ENCODE data around the gene BOLA3.

BOLA3 gene

DNA sequence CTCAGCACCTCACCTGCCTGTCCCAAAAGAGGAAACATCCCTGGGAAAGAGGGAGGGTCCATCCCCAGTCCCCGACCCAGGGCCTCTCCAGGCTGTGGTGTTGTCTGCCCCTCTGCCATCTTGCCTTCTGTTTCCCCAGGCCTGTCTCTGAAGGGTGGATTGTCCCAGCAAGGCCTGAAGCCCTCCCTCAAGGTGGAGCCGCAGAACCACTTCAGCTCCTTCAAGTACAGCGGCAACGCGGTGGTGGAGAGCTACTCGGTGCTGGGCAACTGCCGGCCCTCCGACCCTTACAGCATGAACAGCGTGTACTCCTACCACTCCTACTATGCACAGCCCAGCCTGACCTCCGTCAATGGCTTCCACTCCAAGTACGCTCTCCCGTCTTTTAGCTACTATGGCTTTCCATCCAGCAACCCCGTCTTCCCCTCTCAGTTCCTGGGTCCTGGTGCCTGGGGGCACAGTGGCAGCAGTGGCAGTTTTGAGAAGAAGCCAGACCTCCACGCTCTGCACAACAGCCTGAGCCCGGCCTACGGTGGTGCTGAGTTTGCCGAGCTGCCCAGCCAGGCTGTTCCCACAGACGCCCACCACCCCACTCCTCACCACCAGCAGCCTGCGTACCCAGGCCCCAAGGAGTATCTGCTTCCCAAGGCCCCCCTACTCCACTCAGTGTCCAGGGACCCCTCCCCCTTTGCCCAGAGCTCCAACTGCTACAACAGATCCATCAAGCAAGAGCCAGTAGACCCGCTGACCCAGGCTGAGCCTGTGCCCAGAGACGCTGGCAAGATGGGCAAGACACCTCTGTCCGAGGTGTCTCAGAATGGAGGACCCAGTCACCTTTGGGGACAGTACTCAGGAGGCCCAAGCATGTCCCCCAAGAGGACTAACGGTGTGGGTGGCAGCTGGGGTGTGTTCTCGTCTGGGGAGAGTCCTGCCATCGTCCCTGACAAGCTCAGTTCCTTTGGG lies 47.2 kb downstream of the BOLA3 start:
- no peaks in the 10 kb centered on the region for H3K36me3 ChIP-seq (ENCODE audit: control insufficient read depth, insufficient read depth, low read length)
- no peak overlapping the region for H3K27ac ChIP-seq (ENCODE audit: low read depth, low read length)
- H3K23ac ChIP-seq (ENCODE audit: low read length) = no peak overlapping the region
- no peak overlapping the region for H2BK15ac ChIP-seq (replicated peaks; ENCODE audit: low read depth)
- no peak overlapping the region for H4K8ac ChIP-seq (ENCODE audit: low read depth, low read length)
- no peak overlapping the region for H2AK5ac ChIP-seq (ENCODE audit: low read length)
- H3K18ac ChIP-seq (ENCODE audit: low read length) = no peak overlapping the region
- no peak overlapping the region for H3K4me3 ChIP-seq (ENCODE audit: low read length)
- no peaks in the 10 kb centered on the region for H3K79me1 ChIP-seq (ENCODE audit: low read length)
- H3K79me2 ChIP-seq (ENCODE audit: control insufficient read depth, insufficient read depth, low read length) = no peaks in the 10 kb centered on the region
- no peak overlapping the region for H3K9ac ChIP-seq (ENCODE audit: low read length)
- H2BK5ac ChIP-seq (ENCODE audit: low read length) = no peak overlapping the region
- DNase-seq = no peak
- H3K56ac ChIP-seq (ENCODE audit: low read length) = no peak overlapping the region
- whole genome bisulfite sequencing (ENCODE audit: extremely low coverage, insufficient coverage, low lambda C conversion rate) = no CpG with 5 or more reads among the region's 25 CpGs
- H2BK120ac ChIP-seq (ENCODE audit: low read depth, low read length) = no peak overlapping the region
- H3K27me3 ChIP-seq (ENCODE audit: insufficient read depth, low read length, poor library complexity) = no peaks in the 10 kb centered on the region
- H3K4ac ChIP-seq (ENCODE audit: low read depth, low read length) = no peak overlapping the region
- no peak overlapping the region for H4K5ac ChIP-seq (ENCODE audit: low read length)
- H3K4me2 ChIP-seq (ENCODE audit: low read length) = no peak overlapping the region
- no peaks in the 10 kb centered on the region for H3K4me1 ChIP-seq (ENCODE audit: control insufficient read depth, low read depth, low read length)

GRCh38 chr2:74099835-74100234 lies 47.9 kb downstream of the BOLA3 start:
- Histone ChIP-seq H3K4me1 (ENCODE audit: control insufficient read depth, low read depth, low read length) (no peaks in the 10 kb centered on the region), H2BK15ac (replicated peaks; ENCODE audit: low read depth) (no peak overlapping the region), H4K8ac (ENCODE audit: low read depth, low read length) (no peak overlapping the region), H2BK5ac (ENCODE audit: low read length) (no peak overlapping the region), H3K18ac (ENCODE audit: low read length) (no peak overlapping the region), H3K4me2 (ENCODE audit: low read length) (no peak overlapping the region), H2AK5ac (ENCODE audit: low read length) (no peak overlapping the region), H3K79me2 (ENCODE audit: control insufficient read depth, insufficient read depth, low read length) (no peaks in the 10 kb centered on the region), H3K4ac (ENCODE audit: low read depth, low read length) (no peak overlapping the region), H3K79me1 (ENCODE audit: low read length) (no peaks in the 10 kb centered on the region), H3K4me3 (ENCODE audit: low read length) (no peak overlapping the region), H3K23ac (ENCODE audit: low read length) (no peak overlapping the region), H3K27me3 (ENCODE audit: insufficient read depth, low read length, poor library complexity) (no peaks in the 10 kb centered on the region), H3K56ac (ENCODE audit: low read length) (no peak overlapping the region), H3K9ac (ENCODE audit: low read length) (no peak overlapping the region), H3K36me3 (ENCODE audit: control insufficient read depth, insufficient read depth, low read length) (peaks cover under 1% of the 10 kb centered on the region), H4K5ac (ENCODE audit: low read length) (no peak overlapping the region), H3K27ac (ENCODE audit: low read depth, low read length) (no peak overlapping the region), H2BK120ac (ENCODE audit: low read depth, low read length) (no peak overlapping the region)
- DNase-seq = no peak
- WGBS (ENCODE audit: extremely low coverage, insufficient coverage, low lambda C conversion rate) = no CpG with 5 or more reads among the region's 7 CpGs

GRCh38 chr2:74099271-74099670 lies 48.4 kb downstream of the BOLA3 start:
- no peak overlapping the region for H3K4me2 ChIP-seq (ENCODE audit: low read length)
- no peaks in the 10 kb centered on the region for H3K79me2 ChIP-seq (ENCODE audit: control insufficient read depth, insufficient read depth, low read length)
- H3K23ac ChIP-seq (ENCODE audit: low read length) = no peak overlapping the region
- no peak overlapping the region for H3K4me3 ChIP-seq (ENCODE audit: low read length)
- H4K5ac ChIP-seq (ENCODE audit: low read length) = no peak overlapping the region
- H3K4me1 ChIP-seq (ENCODE audit: control insufficient read depth, low read depth, low read length) = no peaks in the 10 kb centered on the region
- no peak overlapping the region for H2BK15ac ChIP-seq (replicated peaks; ENCODE audit: low read depth)
- H3K27ac ChIP-seq (ENCODE audit: low read depth, low read length) = no peak overlapping the region
- H3K36me3 ChIP-seq (ENCODE audit: control insufficient read depth, insufficient read depth, low read length) = peaks cover 3% of the 10 kb centered on the region
- no peak overlapping the region for H3K18ac ChIP-seq (ENCODE audit: low read length)
- no peak overlapping the region for H3K9ac ChIP-seq (ENCODE audit: low read length)
- no peak overlapping the region for H2AK5ac ChIP-seq (ENCODE audit: low read length)
- no peak overlapping the region for H2BK120ac ChIP-seq (ENCODE audit: low read depth, low read length)
- H4K8ac ChIP-seq (ENCODE audit: low read depth, low read length) = no peak overlapping the region
- DNase-seq = no peak
- WGBS (ENCODE audit: extremely low coverage, insufficient coverage, low lambda C conversion rate) = no CpG with 5 or more reads among the region's 20 CpGs
- no peak overlapping the region for H2BK5ac ChIP-seq (ENCODE audit: low read length)
- H3K56ac ChIP-seq (ENCODE audit: low read length) = no peak overlapping the region
- H3K79me1 ChIP-seq (ENCODE audit: low read length) = no peaks in the 10 kb centered on the region
- no peak overlapping the region for H3K4ac ChIP-seq (ENCODE audit: low read depth, low read length)
- H3K27me3 ChIP-seq (ENCODE audit: insufficient read depth, low read length, poor library complexity) = no peaks in the 10 kb centered on the region

DNA sequence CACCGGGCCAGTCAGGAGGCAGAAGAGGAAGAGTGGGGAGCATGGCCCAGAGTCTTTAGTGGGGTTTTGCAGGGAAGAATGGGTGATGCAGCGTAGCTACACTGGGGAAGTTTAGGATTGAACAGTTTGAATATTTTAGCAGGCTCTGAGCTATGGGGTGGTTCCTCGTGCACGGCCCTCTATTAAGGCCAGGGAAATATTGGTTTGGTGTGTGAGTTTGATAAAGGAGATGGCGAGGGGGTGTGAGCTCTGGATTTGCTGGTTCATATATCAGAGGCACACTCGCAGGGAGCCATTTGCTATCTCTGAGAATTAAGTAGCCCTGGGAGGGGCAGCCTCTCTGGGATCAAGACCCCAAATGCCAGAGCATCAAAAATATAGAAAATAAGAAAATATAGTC lies 50.1 kb downstream of the BOLA3 start:
- Histone ChIP-seq H3K4me2 (ENCODE audit: low read length) (no peak overlapping the region), H3K18ac (ENCODE audit: low read length) (no peak overlapping the region), H3K23ac (ENCODE audit: low read length) (no peak overlapping the region), H2BK120ac (ENCODE audit: low read depth, low read length) (no peak overlapping the region), H3K27ac (ENCODE audit: low read depth, low read length) (no peak overlapping the region), H2BK5ac (ENCODE audit: low read length) (no peak overlapping the region), H2AK5ac (ENCODE audit: low read length) (no peak overlapping the region), H3K79me1 (ENCODE audit: low read length) (no peaks in the 10 kb centered on the region), H4K8ac (ENCODE audit: low read depth, low read length) (no peak overlapping the region), H3K4ac (ENCODE audit: low read depth, low read length) (no peak overlapping the region), H3K36me3 (ENCODE audit: control insufficient read depth, insufficient read depth, low read length) (peaks cover 3% of the 10 kb centered on the region), H3K9ac (ENCODE audit: low read length) (no peak overlapping the region), H3K79me2 (ENCODE audit: control insufficient read depth, insufficient read depth, low read length) (no peaks in the 10 kb centered on the region), H4K5ac (ENCODE audit: low read length) (no peak overlapping the region), H3K4me3 (ENCODE audit: low read length) (no peak overlapping the region), H3K27me3 (ENCODE audit: insufficient read depth, low read length, poor library complexity) (no peaks in the 10 kb centered on the region), H3K4me1 (ENCODE audit: control insufficient read depth, low read depth, low read length) (no peaks in the 10 kb centered on the region), H3K56ac (ENCODE audit: low read length) (no peak overlapping the region), H2BK15ac (replicated peaks; ENCODE audit: low read depth) (no peak overlapping the region)
- WGBS (ENCODE audit: extremely low coverage, insufficient coverage, low lambda C conversion rate) = no CpG with 5 or more reads among the region's 6 CpGs
- no peak for DNase-seq

DNA sequence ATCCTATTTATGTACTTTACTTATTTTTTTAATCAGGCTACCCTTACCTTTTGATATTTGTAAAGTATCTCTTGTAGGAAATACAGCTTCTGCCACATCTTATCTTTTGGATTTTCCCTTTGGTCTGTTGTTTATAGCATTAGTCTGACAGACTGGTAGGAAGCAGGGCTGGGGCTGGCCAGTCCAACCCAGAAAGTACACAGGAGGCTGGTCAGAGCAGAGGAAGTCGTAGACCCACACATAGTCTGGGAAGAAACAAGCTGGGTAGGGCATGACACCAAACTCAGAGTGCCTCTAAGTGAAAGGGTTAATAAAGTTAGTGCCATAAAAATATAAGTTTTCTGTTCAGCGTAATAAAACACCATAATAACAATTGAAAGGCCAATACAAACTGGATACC lies 51.7 kb downstream of the BOLA3 start:
- H2AK5ac ChIP-seq (ENCODE audit: low read length) = no peak overlapping the region
- no peak overlapping the region for H3K4me3 ChIP-seq (ENCODE audit: low read length)
- no peak overlapping the region for H3K4ac ChIP-seq (ENCODE audit: low read depth, low read length)
- H2BK15ac ChIP-seq (replicated peaks; ENCODE audit: low read depth) = no peak overlapping the region
- no peak overlapping the region for H3K23ac ChIP-seq (ENCODE audit: low read length)
- H3K4me1 ChIP-seq (ENCODE audit: control insufficient read depth, low read depth, low read length) = no peaks in the 10 kb centered on the region
- no peak overlapping the region for H3K9ac ChIP-seq (ENCODE audit: low read length)
- H3K36me3 ChIP-seq (ENCODE audit: control insufficient read depth, insufficient read depth, low read length) = peaks cover 3% of the 10 kb centered on the region
- H3K4me2 ChIP-seq (ENCODE audit: low read length) = no peak overlapping the region
- no CpG with 5 or more reads among the region's 2 CpGs for WGBS (ENCODE audit: extremely low coverage, insufficient coverage, low lambda C conversion rate)
- H3K79me1 ChIP-seq (ENCODE audit: low read length) = no peaks in the 10 kb centered on the region
- H3K18ac ChIP-seq (ENCODE audit: low read length) = no peak overlapping the region
- no peak overlapping the region for H3K27ac ChIP-seq (ENCODE audit: low read depth, low read length)
- no peaks in the 10 kb centered on the region for H3K27me3 ChIP-seq (ENCODE audit: insufficient read depth, low read length, poor library complexity)
- H2BK120ac ChIP-seq (ENCODE audit: low read depth, low read length) = no peak overlapping the region
- DNase-seq = no peak
- H4K8ac ChIP-seq (ENCODE audit: low read depth, low read length) = no peak overlapping the region
- H4K5ac ChIP-seq (ENCODE audit: low read length) = no peak overlapping the region
- no peaks in the 10 kb centered on the region for H3K79me2 ChIP-seq (ENCODE audit: control insufficient read depth, insufficient read depth, low read length)
- H3K56ac ChIP-seq (ENCODE audit: low read length) = no peak overlapping the region
- no peak overlapping the region for H2BK5ac ChIP-seq (ENCODE audit: low read length)

GRCh38 chr2:74095632-74096031 lies 52.1 kb downstream of the BOLA3 start:
- Histone ChIP-seq H2BK15ac (replicated peaks; ENCODE audit: low read depth) (no peak overlapping the region), H3K9ac (ENCODE audit: low read length) (no peak overlapping the region), H3K23ac (ENCODE audit: low read length) (no peak overlapping the region), H2BK120ac (ENCODE audit: low read depth, low read length) (no peak overlapping the region), H3K4me2 (ENCODE audit: low read length) (no peak overlapping the region), H3K27me3 (ENCODE audit: insufficient read depth, low read length, poor library complexity) (no peaks in the 10 kb centered on the region), H4K8ac (ENCODE audit: low read depth, low read length) (no peak overlapping the region), H2BK5ac (ENCODE audit: low read length) (no peak overlapping the region), H3K4ac (ENCODE audit: low read depth, low read length) (no peak overlapping the region), H3K79me2 (ENCODE audit: control insufficient read depth, insufficient read depth, low read length) (no peaks in the 10 kb centered on the region), H4K5ac (ENCODE audit: low read length) (no peak overlapping the region), H3K36me3 (ENCODE audit: control insufficient read depth, insufficient read depth, low read length) (peaks cover 4% of the 10 kb centered on the region), H3K18ac (ENCODE audit: low read length) (no peak overlapping the region), H3K56ac (ENCODE audit: low read length) (no peak overlapping the region), H3K4me1 (ENCODE audit: control insufficient read depth, low read depth, low read length) (no peaks in the 10 kb centered on the region), H2AK5ac (ENCODE audit: low read length) (no peak overlapping the region), H3K27ac (ENCODE audit: low read depth, low read length) (no peak overlapping the region), H3K79me1 (ENCODE audit: low read length) (no peaks in the 10 kb centered on the region), H3K4me3 (ENCODE audit: low read length) (no peak overlapping the region)
- no peak for DNase-seq
- no CpG with 5 or more reads among the region's 3 CpGs for WGBS (ENCODE audit: extremely low coverage, insufficient coverage, low lambda C conversion rate)
